AG04450 (cell line): ENCODE results near the gene BTBD9. TPM values are rescaled to one million over a fixed set of nuclear protein-coding genes. Genes with fewer than 3 reads are reported as not detected.

ENCODE experiments used
- CTCF ChIA-PET: fragments of 300-600, 350-600 bp; formaldehyde crosslinking; extraction: SDS; loops from one replicate; lab custom pipeline; 2022; ENCODE audit warnings: antibody characterized with exemption, inconsistent platforms; lab: Charles Lee
- POLR2A ChIA-PET: fragments of 350-600 bp; formaldehyde crosslinking; extraction: SDS; loops from one replicate; lab custom pipeline; 2021; ENCODE audit warnings: antibody characterized with exemption, inconsistent platforms; lab: Yijun Ruan, JAX
- DNase-seq: peaks from one replicate; pipeline ENCODE4 v3.0.0-alpha.2; 2011; ENCODE audit warnings: low read depth, low spot score
- H3K27ac ChIP-seq: one replicate; pipeline ENCODE4 v1.5.1; 2012; ENCODE audit warnings: low read depth, low read length, control low read depth
- H3K27me3 ChIP-seq: one replicate; pipeline ENCODE4 v1.6.0; 2012; ENCODE audit warnings: low read length; ENCODE audit not compliant: control insufficient read depth, insufficient read depth
- H3K4me3 ChIP-seq: 2 replicates; pipeline ENCODE4 v1.5.1; 2011; ENCODE audit warnings: mild to moderate bottlenecking, low read depth, low read length, control low read depth
- H3K9me3 ChIP-seq: 2 replicates; pipeline ENCODE4 v1.5.1; 2012; ENCODE audit warnings: low read length; ENCODE audit not compliant: control insufficient read depth, insufficient read depth
- CTCF ChIP-seq: IDR thresholded peaks from 2 replicates; pipeline ENCODE4 v1.5.1; 2011; ENCODE audit warnings: low read depth, low read length, control low read depth, inconsistent platforms
- polyA plus RNA-seq: library from polyadenylated mRNA; depleted of rRNA; stranded (reverse); fragments of >200 nt; gene quantifications from 2 replicates; pipeline ENCODE4 v1.2.3, GENCODE V29; 2011

BTBD9 gene
- polyA plus RNA-seq, 1 experiment, result 7.2 TPM

GRCh38 chr6:38573801-38574395 is 65.8 kb downstream of the BTBD9 start:
- Histone ChIP-seq H3K4me3 (no peak overlapping the region), H3K27ac (no peak overlapping the region), H3K27me3 (no peaks in the 10 kb centered on the region), H3K9me3 (no peaks in the 10 kb centered on the region)
- no peak for DNase-seq
- no peak for TF ChIP-seq CTCF
- ChIA-PET POLR2A (no interaction called here), CTCF (no interaction called here)

GRCh38 chr6:38572186-38572813 is 67.4 kb downstream of the BTBD9 start:
- DNase-seq, result no peak
- Histone ChIP-seq H3K4me3 (no peak overlapping the region), H3K9me3 (no peaks in the 10 kb centered on the region), H3K27me3 (no peaks in the 10 kb centered on the region), H3K27ac (no peak overlapping the region)
- no peak for TF ChIP-seq CTCF
- POLR2A ChIA-PET, result no interaction called here
- CTCF ChIA-PET, result interaction anchor here (0.5 to 1.5 kb wide), 4 partner anchors 13 to 880 kb away, joined by 4 to 7 read pairs (median 5); no protein-coding TSS in a partner anchor

GRCh38 chr6:38571721-38572120 is 68.0 kb downstream of the BTBD9 start:
- Histone ChIP-seq H3K27ac (no peak overlapping the region), H3K9me3 (no peaks in the 10 kb centered on the region), H3K27me3 (no peaks in the 10 kb centered on the region), H3K4me3 (no peak overlapping the region)
- DNase-seq, result no peak
- CTCF ChIA-PET, result interaction anchor here (0.9 to 2.2 kb wide), 6 partner anchors 12 to 879 kb away, joined by 3 to 21 read pairs (median 6); no protein-coding TSS in a partner anchor
- TF ChIP-seq CTCF, result no peak
- POLR2A ChIA-PET, result no interaction called here

- no peak for DNase-seq
- H3K27ac ChIP-seq, result no peak overlapping the region
- no peaks in the 10 kb centered on the region for H3K9me3 ChIP-seq
- ChIA-PET CTCF (interaction anchor here (0.6 to 5.2 kb wide), 22 partner anchors 11 to 882 kb away, joined by 3 to 38 read pairs (median 4); no protein-coding TSS in a partner anchor), POLR2A (interaction anchor here (0.8 kb wide), 1 partner anchor 69 kb away, joined by 7 read pairs; no protein-coding TSS in a partner anchor)
- no peak overlapping the region for H3K4me3 ChIP-seq
- TF ChIP-seq CTCF, result peak; percentile 55
- no peaks in the 10 kb centered on the region for H3K27me3 ChIP-seq
Measured at GRCh38 chr6:38570750-38571149, 69.0 kb downstream of the BTBD9 start.

GRCh38 chr6:38567436-38567835 is 72.3 kb downstream of the BTBD9 start:
- Histone ChIP-seq H3K4me3 (no peak overlapping the region), H3K27me3 (no peaks in the 10 kb centered on the region), H3K9me3 (no peaks in the 10 kb centered on the region), H3K27ac (no peak overlapping the region)
- DNase-seq, result peak; percentile 72
- POLR2A ChIA-PET, result no interaction called here
- CTCF ChIA-PET, result interaction anchor here (0.8 to 5.2 kb wide), 4 partner anchors 42 to 533 kb away, joined by 3 to 38 read pairs (median 6); no protein-coding TSS in a partner anchor
- no peak for TF ChIP-seq CTCF
